NOMO-1 treated with DMSO at 0.1 percent for 48 hours (cell line): ENCODE data around the gene HEXIM1.
A peak's percentile ranks its signal among the peaks of the same experiment; 100 is the strongest.

Experiments used
- DNase-seq: peaks from one replicate; lab custom pipeline; 2025; ENCODE audit not compliant: unreplicated experiment; lab: John Stamatoyannopoulos, UW

Gene HEXIM1

GRCh38 chr17:45168991-45169752 is 20.9 kb downstream of the HEXIM1 start:
- no peak for DNase-seq

- no peak for DNase-seq
Observed at GRCh38 chr17:45170280-45170930, 22.1 kb downstream of the HEXIM1 start.

GRCh38 chr17:45170931-45171337 is 22.7 kb downstream of the HEXIM1 start:
- peak; percentile 46 for DNase-seq

GRCh38 chr17:45171338-45172231 is 23.3 kb downstream of the HEXIM1 start:
- DNase-seq = no peak

- DNase-seq = no peak
Observed at GRCh38 chr17:45172232-45172540, 23.9 kb downstream of the HEXIM1 start.

- no peak for DNase-seq
Observed at GRCh38 chr17:45172541-45173286, 24.4 kb downstream of the HEXIM1 start.

- no peak for DNase-seq
Observed at GRCh38 chr17:45175759-45176115, 27.5 kb downstream of the HEXIM1 start.

GRCh38 chr17:45177563-45177962 is 29.3 kb downstream of the HEXIM1 start:
- DNase-seq = no peak

- DNase-seq = no peak
Observed at GRCh38 chr17:45184144-45184543, 35.9 kb downstream of the HEXIM1 start.

GRCh38 chr17:45186801-45187354 is 38.6 kb downstream of the HEXIM1 start:
- DNase-seq = no peak

GRCh38 chr17:45189009-45189408 is 40.7 kb downstream of the HEXIM1 start:
- no peak for DNase-seq

- no peak for DNase-seq
Observed at GRCh38 chr17:45190503-45191255, 42.4 kb downstream of the HEXIM1 start.

- DNase-seq = no peak
Observed at GRCh38 chr17:45195424-45195823, 47.1 kb downstream of the HEXIM1 start.

GRCh38 chr17:45197108-45197507 is 48.8 kb downstream of the HEXIM1 start:
- DNase-seq = no peak

GRCh38 chr17:45197555-45198334 is 49.5 kb downstream of the HEXIM1 start:
- peak; percentile 74 for DNase-seq

GRCh38 chr17:45200701-45201100 is 52.4 kb downstream of the HEXIM1 start:
- peak; percentile 77 for DNase-seq

GRCh38 chr17:45201457-45201856 is 53.2 kb downstream of the HEXIM1 start:
- no peak for DNase-seq
